NCI-H2107 treated with DMSO at 0.1 percent for 48 hours (cell line): ENCODE results near the gene CCDC158.
"Not testable (repeated sequence)": the region's sequence is repeated elsewhere in the genome, so short reads cannot be mapped to it uniquely, and the experiment has no call there.

Source experiments
- DNase-seq: peaks from one replicate; lab custom pipeline; 2025; ENCODE audit not compliant: unreplicated experiment; lab: John Stamatoyannopoulos, UW

The CCDC158 gene

DNA sequence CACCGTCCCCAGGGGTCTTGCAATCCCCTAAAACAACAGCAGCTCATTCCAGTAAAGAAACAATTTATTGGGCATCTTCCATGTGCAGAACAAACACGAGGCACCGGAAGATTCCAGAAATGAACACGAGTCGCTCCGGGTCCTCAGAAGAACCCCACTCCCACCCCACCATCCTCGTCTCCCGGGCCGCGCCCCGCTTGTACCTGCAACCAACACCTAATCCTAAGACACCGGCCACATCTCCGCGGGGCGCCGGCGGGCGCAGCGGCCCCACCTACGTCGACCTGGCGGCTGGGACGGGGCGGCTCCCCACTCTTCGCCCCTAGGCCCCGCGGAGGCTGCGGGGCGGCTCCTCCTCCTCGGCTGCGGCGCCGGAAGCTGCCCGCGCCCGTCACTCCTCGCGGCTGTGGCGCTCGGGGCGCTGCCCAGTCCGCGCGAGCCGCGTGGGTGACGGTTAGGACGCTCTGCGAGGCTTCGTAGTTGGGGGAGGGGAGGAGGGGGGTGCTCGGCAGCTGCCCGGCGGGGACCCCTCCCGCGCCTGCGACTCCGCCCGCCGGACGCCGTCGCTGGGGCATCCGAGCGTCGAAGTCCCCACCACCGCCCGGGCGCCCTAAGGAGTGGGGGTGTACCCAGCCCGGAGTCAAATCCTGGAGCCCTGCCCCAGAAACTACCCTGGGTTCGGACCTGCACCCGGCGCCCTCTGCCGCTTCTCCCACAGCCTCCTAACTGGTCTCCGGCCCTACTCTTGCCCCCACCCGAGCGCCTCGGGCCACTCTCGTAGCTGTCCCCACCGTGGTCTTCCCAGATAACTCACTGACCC is at the start of gene CCDC158:
TSS of gene CCDC158 (minus strand) at position 380 of the 820 bp plus-strand sequence. CDS start 17,934 bp downstream, outside the sequence.
- no peak for DNase-seq

DNA sequence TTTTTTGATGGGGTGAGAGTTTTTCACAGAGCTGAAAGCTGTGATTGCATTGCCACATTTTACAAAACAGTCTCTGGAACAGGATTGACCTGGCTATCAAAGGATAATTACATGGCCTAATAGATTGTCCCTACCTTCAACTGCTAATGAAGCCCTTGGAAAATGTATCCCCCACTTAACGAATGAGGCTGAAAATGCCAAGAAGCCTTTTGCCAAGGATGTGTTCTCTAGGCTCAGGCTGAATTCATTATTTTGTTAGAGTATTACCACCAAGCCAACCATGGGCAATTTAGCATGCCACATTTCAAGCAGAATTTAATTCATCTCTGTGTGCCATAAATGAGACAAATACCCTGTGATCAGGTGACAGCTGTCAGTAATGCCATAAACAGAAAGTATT is 49.6 kb upstream of the CCDC158 start:
- no peak for DNase-seq

DNA sequence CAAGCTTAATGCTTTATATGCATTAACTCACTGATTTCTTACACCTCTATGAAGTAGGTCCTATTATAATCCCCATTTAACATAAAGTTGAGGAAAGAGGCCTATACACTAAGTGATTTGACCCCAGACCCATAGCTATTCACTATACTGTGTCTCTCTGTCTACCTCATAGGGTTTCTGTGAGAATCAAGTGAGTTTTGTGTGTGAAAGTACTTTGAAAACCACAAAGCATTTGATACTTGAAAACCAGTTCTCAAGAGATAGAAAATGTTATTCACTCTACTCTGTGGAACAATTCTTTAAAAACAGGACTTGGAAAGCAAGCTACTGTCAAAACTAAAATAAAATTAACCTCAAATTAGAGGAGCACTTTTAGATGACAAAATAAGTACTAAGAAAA is 49.1 kb upstream of the CCDC158 start:
- no peak for DNase-seq

DNA sequence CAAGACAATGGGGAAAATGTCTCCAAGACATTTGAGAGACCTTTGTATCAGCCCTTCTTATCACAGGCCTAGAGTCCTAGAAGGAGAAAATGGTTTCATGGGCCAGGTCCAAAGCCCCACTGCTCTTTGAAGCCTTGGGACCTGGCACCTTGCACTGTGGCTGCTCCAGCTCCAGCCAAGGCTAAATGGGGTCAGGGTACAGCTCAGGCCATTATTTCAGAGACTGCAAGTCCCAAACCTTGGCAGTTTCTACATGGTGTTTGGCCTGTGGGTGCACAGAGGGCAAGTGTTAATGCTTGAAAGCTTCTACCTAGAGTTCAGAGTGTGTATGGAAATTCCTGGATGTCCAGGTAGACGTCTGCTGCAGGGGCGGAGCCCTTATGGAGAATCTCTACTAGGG is 42.6 kb upstream of the CCDC158 start:
- DNase-seq = no peak

DNA sequence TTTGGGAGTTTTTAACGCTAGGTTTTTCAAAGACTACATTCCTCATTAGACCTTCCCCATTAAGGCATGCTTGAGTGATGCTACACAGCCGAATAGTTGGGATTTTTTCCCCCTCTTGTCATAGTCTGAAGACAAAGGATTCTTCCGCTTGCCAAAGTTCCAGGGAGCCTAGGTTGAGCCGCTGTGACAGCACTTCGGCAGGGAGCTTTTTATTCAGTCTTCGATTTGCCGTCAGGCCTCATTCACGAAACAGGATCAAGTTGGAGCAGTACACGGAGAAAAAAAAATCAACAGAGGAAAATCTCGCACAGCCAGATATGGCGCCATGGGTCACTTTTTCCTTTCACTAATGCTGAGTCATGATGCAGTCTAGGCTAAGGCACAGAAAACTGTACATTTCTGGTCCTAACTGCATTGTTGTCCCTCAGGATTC is 38.4 kb upstream of the CCDC158 start:
- no peak for DNase-seq

DNA sequence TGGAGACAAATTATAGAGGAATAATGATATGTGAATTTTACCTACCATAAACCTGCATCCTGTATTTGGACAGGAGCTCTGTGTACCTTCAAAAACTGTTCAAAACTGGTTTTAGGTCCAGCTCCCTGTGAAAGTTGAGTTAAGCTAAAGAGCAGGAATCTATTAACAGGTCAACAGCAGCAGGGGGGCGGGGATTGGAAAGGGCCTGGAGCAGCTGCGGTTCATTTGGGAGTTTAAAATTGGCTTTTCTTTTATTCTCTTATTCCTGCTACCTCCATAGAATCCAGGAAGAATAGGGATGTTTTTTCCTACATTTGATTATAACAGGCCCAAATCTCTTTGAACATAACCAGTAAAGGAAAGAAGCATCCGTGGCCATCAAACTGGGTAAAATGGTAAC is 37.9 kb upstream of the CCDC158 start:
- DNase-seq = no peak

DNA sequence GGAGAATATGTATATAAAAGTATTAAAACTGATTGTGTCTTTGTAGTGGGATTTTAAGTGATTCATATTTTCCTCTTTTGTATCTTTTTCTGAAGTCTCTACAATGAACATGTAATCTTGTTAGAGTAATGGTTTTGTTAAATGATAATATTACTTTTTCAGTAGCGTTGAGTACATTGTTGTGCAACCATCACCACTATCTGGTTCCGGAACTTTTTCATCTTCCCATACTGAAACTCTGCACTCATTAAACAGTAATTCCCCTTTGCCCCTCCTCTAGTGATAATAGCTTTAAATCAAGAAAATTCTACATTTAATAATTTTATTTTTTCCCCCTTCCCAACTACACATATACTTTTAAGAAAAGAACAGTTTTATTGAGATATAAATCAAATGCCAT is 37.4 kb upstream of the CCDC158 start:
- DNase-seq = no peak

DNA sequence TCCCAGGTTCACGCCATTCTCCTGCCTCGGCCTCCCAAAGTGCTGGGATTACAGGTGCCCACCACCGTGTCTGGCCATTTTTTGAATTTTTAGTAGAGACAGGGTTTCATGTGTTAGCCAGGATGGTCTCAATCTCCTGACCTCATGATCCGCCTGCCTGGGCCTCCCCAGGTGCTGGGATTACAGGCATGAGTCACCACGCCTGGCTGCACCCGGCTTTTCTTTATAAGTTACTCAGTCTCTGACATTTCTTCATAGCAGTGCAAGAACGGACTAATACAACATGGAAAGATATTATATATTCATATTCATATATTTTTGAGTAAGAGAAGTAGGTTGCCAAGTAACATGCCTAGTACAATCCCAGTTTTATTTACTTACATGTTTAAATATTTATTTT is 36.9 kb upstream of the CCDC158 start:
- no peak for DNase-seq

DNA sequence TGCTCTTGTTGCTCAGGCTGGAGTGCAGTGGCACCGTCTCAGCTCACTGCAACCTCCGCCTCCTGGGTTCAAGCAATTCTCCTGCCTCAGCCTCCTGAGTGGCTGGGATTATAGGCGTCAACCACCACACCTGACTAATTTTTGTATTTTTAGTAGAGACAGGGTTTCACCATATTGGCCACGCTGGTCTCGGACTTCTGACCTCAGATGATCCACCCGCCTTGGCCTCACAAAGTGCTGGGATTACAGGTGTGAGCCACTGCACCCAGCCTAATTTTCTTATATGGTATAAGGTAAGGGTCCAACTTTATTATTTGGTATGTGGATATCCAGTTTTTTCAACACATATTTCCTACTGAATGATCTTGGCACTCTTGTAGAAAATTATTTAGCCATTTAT is 33.1 kb upstream of the CCDC158 start:
- DNase-seq = not testable (repeated sequence)

DNA sequence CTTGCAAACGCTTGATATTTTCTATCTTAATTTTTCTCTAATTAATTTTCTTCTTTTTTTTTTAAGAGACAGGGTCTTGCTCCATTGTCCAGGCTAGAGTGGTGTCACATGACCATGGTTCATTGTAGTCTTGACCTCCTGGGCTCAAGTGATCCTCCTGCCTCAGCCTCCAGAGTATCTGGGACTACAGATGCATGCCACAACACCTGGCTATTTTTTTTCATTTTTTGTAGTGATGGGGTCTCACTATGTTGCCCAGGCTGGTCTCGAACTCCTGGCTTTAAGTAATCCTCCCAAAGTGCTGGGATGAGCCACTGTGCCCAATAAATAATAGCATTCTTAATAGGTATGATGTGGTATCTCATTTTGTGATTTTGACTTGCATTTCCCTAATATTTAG is 32.3 kb upstream of the CCDC158 start:
- no peak for DNase-seq

DNA sequence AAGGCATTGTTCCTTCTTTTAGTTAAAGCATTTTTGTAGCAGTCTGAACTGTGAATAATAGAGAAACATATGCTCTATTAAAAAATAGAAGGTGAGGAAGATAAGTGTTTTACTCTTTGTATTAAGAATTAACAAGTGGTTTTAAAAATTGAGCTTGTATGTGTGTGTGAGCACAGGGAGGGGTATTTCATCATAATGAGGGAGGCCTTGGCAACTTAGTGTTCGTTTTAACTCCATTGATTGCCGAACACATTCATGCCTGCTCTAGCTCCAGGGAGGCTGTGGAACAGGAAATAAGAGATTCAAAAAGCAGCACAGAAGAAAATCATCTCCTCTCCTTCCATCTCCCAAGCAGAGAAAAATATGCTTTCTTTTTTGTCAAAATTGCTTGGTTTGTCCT is 28.9 kb upstream of the CCDC158 start:
- no peak for DNase-seq

DNA sequence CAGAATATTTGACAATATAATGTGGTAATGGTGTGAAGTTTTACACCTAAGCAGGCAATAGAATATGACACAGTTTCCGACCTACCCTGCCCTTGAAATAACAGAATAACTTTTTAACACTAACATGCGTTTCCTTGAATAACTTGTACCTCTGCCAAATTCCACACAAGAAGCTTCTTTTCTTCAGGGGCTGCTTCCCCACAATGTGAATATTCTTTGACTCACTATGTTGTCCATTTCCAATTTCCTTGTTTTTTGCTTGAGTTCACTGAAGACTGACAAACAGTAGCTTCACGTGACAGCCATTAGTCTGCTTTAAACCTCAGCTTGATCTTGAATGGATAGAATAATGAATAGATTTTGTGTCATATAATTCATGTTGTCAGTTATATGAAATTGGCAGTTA is 28.4 kb upstream of the CCDC158 start:
- DNase-seq = no peak

DNA sequence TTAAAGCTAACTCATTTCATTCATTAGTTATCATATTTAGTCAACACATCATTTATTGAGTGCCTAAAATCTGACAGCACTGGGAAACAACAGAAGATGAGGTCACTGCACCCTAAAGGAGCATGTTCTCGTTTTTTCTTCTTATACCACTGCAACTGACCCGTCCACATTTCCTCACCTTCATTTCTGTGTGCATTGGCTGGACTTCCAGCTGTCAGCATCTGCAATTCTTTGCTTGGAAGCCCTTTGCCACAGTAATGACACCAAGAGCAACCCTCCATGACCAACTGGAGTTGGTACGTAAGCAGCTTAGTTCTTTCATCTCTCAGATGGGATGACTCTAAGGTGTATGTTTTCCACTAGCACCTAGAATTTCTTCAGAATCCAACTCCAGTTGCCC is 27.3 kb upstream of the CCDC158 start:
- no peak for DNase-seq

DNA sequence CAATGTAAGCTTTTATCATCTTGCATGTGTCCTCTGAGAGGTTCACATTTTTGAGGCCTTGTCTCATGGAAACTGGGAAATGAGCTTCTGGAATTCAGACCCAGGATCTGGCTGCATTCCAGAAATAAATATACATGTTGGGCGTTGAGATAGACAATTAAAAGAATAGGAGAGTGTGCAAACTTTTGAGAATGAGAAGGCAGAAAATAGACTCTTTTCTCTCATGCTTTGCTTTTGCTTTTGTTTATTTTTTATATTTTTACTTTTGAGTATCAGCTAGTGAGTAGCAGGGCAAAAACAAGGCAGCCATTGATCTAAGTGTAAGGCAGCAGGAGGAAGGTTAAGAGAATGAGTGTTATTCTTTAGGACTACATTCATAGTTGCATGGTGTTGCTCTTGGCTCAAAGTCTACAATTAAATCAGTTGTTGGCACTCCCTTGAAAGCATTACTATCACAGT is 26.5 kb upstream of the CCDC158 start:
- no peak for DNase-seq

DNA sequence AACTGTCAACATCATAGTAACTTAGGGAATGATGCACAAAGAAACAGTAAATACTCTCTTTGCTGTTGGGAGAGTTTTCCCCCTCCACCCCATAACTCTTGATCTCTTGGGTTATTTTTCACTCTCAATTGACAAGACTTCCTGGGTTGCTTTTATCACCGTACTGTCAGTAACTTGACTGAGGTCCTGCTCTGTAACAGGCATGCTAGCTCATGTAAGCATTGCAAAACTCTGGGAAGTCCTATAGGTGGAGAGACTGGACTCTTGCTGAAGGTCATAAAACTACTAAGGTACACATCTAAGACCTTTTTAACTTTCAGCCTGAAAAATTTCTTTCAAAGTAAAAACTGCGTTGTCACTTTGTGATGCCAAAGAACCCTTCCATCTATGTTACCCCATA is 25.0 kb upstream of the CCDC158 start:
- DNase-seq = no peak

DNA sequence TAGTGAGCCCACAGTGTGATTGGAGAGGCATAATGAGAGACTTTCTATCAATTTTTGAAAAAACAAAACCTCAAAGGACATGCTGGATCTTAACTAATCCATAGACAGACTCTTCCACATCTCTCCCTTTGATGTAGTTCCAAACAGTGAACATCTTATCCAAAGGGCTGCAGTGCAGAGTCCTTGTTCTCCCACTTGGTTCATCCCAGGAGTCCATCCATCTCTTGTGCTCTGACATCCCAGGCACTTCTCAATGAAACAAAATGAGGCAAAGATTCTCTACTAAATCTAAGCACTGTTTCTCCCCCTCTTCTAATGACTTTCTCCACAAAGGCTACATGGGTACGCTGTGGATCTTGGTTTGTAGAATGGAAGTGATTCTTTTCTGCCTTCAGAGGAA is 22.4 kb upstream of the CCDC158 start:
- DNase-seq = no peak

DNA sequence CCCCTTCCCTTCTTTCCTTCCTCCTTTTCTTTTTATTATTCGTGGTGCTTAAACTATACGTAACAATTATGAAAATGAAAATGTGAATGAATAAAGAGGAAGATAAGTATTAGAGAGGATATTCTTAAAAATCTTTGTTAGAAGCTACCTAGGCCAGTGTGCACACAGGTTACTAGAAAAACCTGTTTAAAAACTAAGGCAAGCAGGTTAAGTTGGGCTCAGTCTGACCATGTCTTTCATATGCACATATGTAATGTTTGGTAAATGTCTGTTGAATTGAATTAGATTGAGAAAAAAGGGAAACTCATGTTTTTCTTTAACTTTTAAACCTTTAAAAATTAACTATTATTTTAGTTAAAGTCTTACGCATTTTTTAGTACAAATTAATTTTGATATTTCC is 21.9 kb upstream of the CCDC158 start:
- DNase-seq = no peak

DNA sequence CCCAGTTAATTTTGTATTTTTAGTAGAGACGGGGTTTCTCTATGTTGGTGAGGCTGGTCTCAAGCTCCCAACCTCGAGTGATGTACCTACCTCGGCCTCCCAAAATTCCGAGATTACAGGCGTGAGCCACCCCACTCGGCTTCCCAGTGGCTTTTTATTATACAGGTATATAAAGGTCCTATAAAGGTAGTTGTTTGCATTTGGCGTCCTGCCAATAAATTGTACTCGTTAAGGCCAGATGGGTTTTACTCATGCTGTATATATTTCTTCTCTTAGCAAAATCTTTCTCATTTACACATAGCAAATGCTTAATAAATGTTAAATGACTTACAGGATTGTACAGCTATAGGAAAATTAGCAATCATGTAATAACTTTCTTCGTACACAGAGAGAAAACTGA is 20.9 kb upstream of the CCDC158 start:
- no peak for DNase-seq

DNA sequence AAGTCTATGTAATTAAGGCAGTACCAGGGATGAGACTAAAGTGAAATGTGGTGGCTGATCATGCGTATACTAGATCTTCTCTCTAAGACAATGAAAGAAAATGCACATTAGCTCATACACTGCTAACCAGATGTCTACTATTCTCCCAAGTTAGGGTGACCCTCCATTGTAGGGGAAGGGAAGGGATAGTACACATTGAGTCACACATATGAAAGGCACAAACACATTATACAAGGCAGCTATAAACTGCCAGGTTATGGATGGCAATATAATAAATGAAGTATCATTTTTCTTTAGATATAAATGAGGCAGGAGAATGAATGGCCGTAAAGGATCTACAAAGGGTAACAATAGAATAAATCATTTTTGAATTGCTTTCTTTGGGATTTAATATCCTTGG is 18.6 kb upstream of the CCDC158 start:
- DNase-seq = no peak

DNA sequence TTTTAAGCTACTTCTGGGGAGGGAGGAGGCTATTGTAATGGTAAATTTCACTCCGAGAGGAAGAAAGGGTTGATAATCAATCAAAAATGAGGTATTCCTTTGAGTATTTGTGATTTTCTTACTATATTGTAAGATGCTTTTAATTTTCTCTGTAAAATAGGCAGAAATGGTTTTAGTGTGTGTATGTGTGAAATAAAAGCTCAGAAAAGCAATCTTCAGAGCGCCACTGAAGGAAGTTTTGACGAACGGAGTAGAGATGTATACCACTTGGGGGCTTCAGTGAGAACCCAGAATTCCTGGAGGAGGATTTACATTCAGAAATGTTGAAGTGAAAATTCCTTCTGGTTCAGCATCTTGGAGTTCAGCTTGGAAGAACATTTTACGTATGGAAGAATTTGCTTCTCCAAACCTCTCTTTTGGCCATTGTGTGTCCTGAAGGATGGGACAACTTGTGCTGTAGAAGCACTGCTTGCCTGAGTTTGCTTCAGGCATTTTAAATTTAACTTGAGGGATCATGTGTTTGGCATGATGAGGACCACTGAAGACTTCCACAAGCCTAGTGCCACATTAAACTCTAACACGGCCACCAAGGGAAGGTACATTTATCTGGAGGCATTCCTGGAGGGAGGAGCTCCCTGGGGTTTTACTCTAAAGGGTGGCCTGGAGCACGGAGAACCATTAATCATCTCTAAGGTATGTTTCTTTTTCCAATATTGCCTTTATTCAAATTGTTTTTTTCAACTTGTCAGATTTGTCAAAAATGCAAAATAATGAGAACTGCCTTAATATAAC is 14.8 kb upstream of the CCDC158 start:
- no peak for DNase-seq

DNA sequence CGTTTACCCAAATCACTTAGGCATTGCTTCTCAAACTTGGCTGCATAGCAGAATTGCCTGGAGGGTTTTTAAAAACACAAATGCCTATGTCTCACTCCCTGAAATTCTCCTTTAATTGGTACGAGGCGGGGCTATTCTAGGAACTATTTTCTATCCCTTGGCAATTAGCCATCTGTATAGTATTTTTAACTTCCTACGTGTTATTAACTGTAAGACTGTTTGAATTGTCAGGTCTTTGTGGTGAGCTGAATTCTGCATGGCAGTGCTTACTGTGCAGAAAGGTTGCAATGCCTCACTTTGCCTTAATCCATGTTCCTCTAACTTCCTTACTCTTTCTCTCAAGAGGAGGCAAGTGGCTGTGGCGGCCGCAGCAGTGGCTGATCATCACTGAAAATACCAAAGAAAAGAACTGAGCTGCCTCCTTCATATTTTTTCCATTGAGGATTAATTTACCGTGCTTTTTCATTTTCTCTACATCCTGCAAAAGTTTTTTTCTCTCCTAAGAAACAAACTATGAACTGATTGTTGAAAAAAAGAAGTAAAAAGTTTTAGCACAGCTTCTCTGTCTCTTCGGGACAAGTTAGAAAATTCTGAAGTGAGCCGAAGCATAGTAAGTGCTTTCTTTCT is 14.1 kb upstream of the CCDC158 start, which contains the start of gene SHROOM3:
TSS of gene SHROOM3 (plus strand) at position 329 of the 627 bp plus-strand sequence. CDS start 824 bp downstream, outside the sequence.
- no peak for DNase-seq
